ENCODE measurements around the gene TNNT3.

Gene TNNT3

GRCh38 chr11:1953489-1954266 lies 34.2 kb downstream of the TNNT3 start:
- peak in 1 of 2 donors; percentile 6 for DNase-seq (ENCODE audit: low read depth in 2 of 2)

GRCh38 chr11:1958367-1958766 lies 38.9 kb downstream of the TNNT3 start:
- DNase-seq (ENCODE audit: low read depth in 2 of 2) = no peak

- no peak for DNase-seq (ENCODE audit: low read depth in 2 of 2)
These were observed 40.3 kb downstream of the TNNT3 start for GRCh38 chr11:1959786-1960185.

GRCh38 chr11:1963864-1964263 lies 44.4 kb downstream of the TNNT3 start:
- DNase-seq (ENCODE audit: low read depth in 2 of 2) = no peak

- DNase-seq (ENCODE audit: low read depth in 2 of 2) = no peak
These were observed 44.8 kb downstream of the TNNT3 start for GRCh38 chr11:1964348-1964747.

- DNase-seq (ENCODE audit: low read depth in 2 of 2) = no peak
These were observed 45.5 kb downstream of the TNNT3 start for GRCh38 chr11:1964955-1965354.

- no peak for DNase-seq (ENCODE audit: low read depth in 2 of 2)
These were observed 47.0 kb downstream of the TNNT3 start for GRCh38 chr11:1966531-1966930.

GRCh38 chr11:1967641-1968225 lies 48.2 kb downstream of the TNNT3 start:
- DNase-seq (ENCODE audit: low read depth in 2 of 2) = no peak

- DNase-seq (ENCODE audit: low read depth in 2 of 2) = no peak
These were observed 49.0 kb downstream of the TNNT3 start for GRCh38 chr11:1968454-1969002.

- DNase-seq (ENCODE audit: low read depth in 2 of 2) = no peak
These were observed 49.5 kb downstream of the TNNT3 start for GRCh38 chr11:1969035-1969434.

- no peak for DNase-seq (ENCODE audit: low read depth in 2 of 2)
These were observed 50.3 kb downstream of the TNNT3 start for GRCh38 chr11:1969776-1970175.

- DNase-seq (ENCODE audit: low read depth in 2 of 2) = no peak
These were observed 51.5 kb downstream of the TNNT3 start for GRCh38 chr11:1970956-1971355.

- DNase-seq (ENCODE audit: low read depth in 2 of 2) = no peak
These were observed 55.7 kb downstream of the TNNT3 start for GRCh38 chr11:1975185-1975584.

- DNase-seq (ENCODE audit: low read depth in 2 of 2) = no peak
These were observed 59.4 kb downstream of the TNNT3 start for GRCh38 chr11:1978720-1979473.

- DNase-seq (ENCODE audit: low read depth in 2 of 2) = no peak
These were observed 60.1 kb downstream of the TNNT3 start for GRCh38 chr11:1979607-1980006.

GRCh38 chr11:1982873-1983600 lies 63.5 kb downstream of the TNNT3 start:
- DNase-seq (ENCODE audit: low read depth in 2 of 2) = no peak

GRCh38 chr11:1983601-1983961 lies 64.1 kb downstream of the TNNT3 start:
- DNase-seq (ENCODE audit: low read depth in 2 of 2) = no peak

- DNase-seq (ENCODE audit: low read depth in 2 of 2) = no peak
These were observed 67.5 kb downstream of the TNNT3 start for GRCh38 chr11:1987024-1987423.

- no peak for DNase-seq (ENCODE audit: low read depth in 2 of 2)
These were observed 68.7 kb downstream of the TNNT3 start for GRCh38 chr11:1988174-1988573.

All from stimulated activated CD4-positive, alpha-beta T cell treated with anti-CD3 and anti-CD28 coated beads, Interleukin-1b, Interleukin-23, amount 100 ng/mL, for 4 hours (primary cell).